GM12865 (cell line): ENCODE results near the gene SCAF8.
"Not testable (repeated sequence)": the region's sequence is repeated elsewhere in the genome, so short reads cannot be mapped to it uniquely, and the experiment has no call there.

ENCODE experiments used
- DNase-seq: peaks from one replicate; pipeline ENCODE4 v3.0.0; 2010; ENCODE audit warnings: low read depth
- H3K4me3 ChIP-seq: 2 replicates; pipeline ENCODE4 v1.5.1; 2011; ENCODE audit warnings: mild to moderate bottlenecking, low read depth, low read length, control low read depth
- CTCF ChIP-seq: IDR thresholded peaks from 2 replicates; pipeline ENCODE4 v1.5.1; 2011; ENCODE audit warnings: low read length, control low read depth, low read depth, inconsistent platforms; ENCODE audit not compliant: insufficient read depth; ENCODE audit errors: missing control alignments

Gene SCAF8

GRCh38 chr6:154733626-154734382 lies 588 bp downstream of the SCAF8 start:
- DNase-seq, result peak; percentile 95
- TF ChIP-seq CTCF, result peak; percentile 12
- peak overlapping the region; percentile 90 for H3K4me3 ChIP-seq

- DNase-seq, result no peak
- H3K4me3 ChIP-seq, result no peak overlapping the region
- no peak for TF ChIP-seq CTCF
These were observed 3.5 kb downstream of the SCAF8 start for GRCh38 chr6:154736618-154737259.

- no peak for DNase-seq
- TF ChIP-seq CTCF, result no peak
- H3K4me3 ChIP-seq, result no peak overlapping the region
These were observed 4.2 kb downstream of the SCAF8 start for GRCh38 chr6:154737424-154737823.

- H3K4me3 ChIP-seq, result no peak overlapping the region
- TF ChIP-seq CTCF, result no peak
- DNase-seq, result no peak
These were observed 5.3 kb downstream of the SCAF8 start for GRCh38 chr6:154738551-154738961.

- no peak for TF ChIP-seq CTCF
- no peak for DNase-seq
- no peak overlapping the region for H3K4me3 ChIP-seq
These were observed 7.4 kb downstream of the SCAF8 start for GRCh38 chr6:154740658-154741057.

GRCh38 chr6:154742891-154743290 lies 9.7 kb downstream of the SCAF8 start:
- TF ChIP-seq CTCF, result no peak
- DNase-seq, result no peak
- H3K4me3 ChIP-seq, result no peak overlapping the region

- DNase-seq, H3K4me3 ChIP-seq: not testable (repeated sequence)
These were observed 11.0 kb downstream of the SCAF8 start for GRCh38 chr6:154744029-154744745.
